HG03159 (cell line): ENCODE data around the gene BAZ2B.
"Not testable (repeated sequence)": the region's sequence is repeated elsewhere in the genome, so short reads cannot be mapped to it uniquely, and the experiment has no call there.

Experiments
- ATAC-seq: cut with Tn5 transposase; IDR thresholded peaks from one replicate; pipeline ENCODE4 v1.9.1; 2021; ENCODE audit warnings: mild to moderate bottlenecking, moderate library complexity; ENCODE audit not compliant: unreplicated experiment

BAZ2B gene

GRCh38 chr2:159616286-159616701 is at the start of gene BAZ2B:
Gene BAZ2B (minus strand): TSS chr2:159616548. CDS start chr2:159478719, 137,829 bp downstream.
- no peak for ATAC-seq

- ATAC-seq = no peak
These were observed 44.9 kb upstream of the BAZ2B start for GRCh38 chr2:159661286-159661685.

- ATAC-seq = no peak
These were observed 42.8 kb upstream of the BAZ2B start for GRCh38 chr2:159658881-159659873.

- ATAC-seq = no peak
These were observed 37.6 kb upstream of the BAZ2B start for GRCh38 chr2:159653962-159654361.

- ATAC-seq = no peak
These were observed 35.5 kb upstream of the BAZ2B start for GRCh38 chr2:159651884-159652283.

- no peak for ATAC-seq
These were observed 34.2 kb upstream of the BAZ2B start for GRCh38 chr2:159650574-159650973.

- no peak for ATAC-seq
These were observed 32.3 kb upstream of the BAZ2B start for GRCh38 chr2:159648643-159649042.

- ATAC-seq = no peak
These were observed 31.3 kb upstream of the BAZ2B start for GRCh38 chr2:159647667-159648066.

- no peak for ATAC-seq
These were observed 23.8 kb upstream of the BAZ2B start for GRCh38 chr2:159640176-159640575.

- no peak for ATAC-seq
These were observed 23.4 kb upstream of the BAZ2B start for GRCh38 chr2:159639712-159640111.

GRCh38 chr2:159639071-159639470 is 22.7 kb upstream of the BAZ2B start:
- ATAC-seq = no peak

GRCh38 chr2:159637988-159638501 is 21.7 kb upstream of the BAZ2B start:
- ATAC-seq = no peak

GRCh38 chr2:159637240-159637639 is 20.9 kb upstream of the BAZ2B start:
- ATAC-seq = no peak

- ATAC-seq = no peak
These were observed 18.9 kb upstream of the BAZ2B start for GRCh38 chr2:159635006-159635789.

- ATAC-seq = no peak
These were observed 16.9 kb upstream of the BAZ2B start for GRCh38 chr2:159633219-159633618.

GRCh38 chr2:159625628-159626027 is 9.3 kb upstream of the BAZ2B start:
- ATAC-seq = not testable (repeated sequence)

- ATAC-seq = no peak
These were observed 7.1 kb upstream of the BAZ2B start for GRCh38 chr2:159623436-159623835.

- no peak for ATAC-seq
These were observed 6.6 kb upstream of the BAZ2B start for GRCh38 chr2:159622966-159623365.

- no peak for ATAC-seq
These were observed 4.4 kb upstream of the BAZ2B start for GRCh38 chr2:159620796-159621195.

- ATAC-seq = no peak
These were observed 1.3 kb upstream of the BAZ2B start for GRCh38 chr2:159617646-159618045.

- ATAC-seq = no peak
These were observed 752 bp upstream of the BAZ2B start for GRCh38 chr2:159617100-159617499.
